Limb (tissue), 2 donors: ENCODE results near the gene COL27A1.

Experiments
- DNase-seq, 2 donors: peaks; one replicate each; pipeline ENCODE4 v3.0.0-alpha.2; 2016; ENCODE audit errors: extremely low spot score in 2 of 2

The COL27A1 gene

GRCh38 chr9:114335745-114336144 is 180.4 kb downstream of the COL27A1 start:
- no peak for DNase-seq

DNA sequence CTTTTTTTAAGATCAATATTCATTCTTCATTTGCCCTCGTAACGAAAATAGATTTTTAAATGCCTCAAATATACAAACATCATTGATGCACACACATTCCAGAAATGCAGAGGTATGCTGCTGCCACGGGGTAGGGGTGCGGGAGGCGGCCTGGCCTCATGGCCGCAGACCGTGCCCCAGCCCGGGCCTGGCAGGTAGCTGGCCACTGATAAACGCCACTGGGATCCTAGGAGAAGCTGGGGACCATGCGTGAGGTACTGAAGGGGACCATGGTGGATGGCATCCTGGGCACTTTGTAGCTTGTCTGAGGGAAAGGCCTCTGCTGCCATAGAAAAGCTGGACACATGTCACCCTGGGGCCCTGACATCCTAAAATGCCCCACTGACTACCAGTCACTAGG is 180.8 kb downstream of the COL27A1 start:
- DNase-seq = no peak

DNA sequence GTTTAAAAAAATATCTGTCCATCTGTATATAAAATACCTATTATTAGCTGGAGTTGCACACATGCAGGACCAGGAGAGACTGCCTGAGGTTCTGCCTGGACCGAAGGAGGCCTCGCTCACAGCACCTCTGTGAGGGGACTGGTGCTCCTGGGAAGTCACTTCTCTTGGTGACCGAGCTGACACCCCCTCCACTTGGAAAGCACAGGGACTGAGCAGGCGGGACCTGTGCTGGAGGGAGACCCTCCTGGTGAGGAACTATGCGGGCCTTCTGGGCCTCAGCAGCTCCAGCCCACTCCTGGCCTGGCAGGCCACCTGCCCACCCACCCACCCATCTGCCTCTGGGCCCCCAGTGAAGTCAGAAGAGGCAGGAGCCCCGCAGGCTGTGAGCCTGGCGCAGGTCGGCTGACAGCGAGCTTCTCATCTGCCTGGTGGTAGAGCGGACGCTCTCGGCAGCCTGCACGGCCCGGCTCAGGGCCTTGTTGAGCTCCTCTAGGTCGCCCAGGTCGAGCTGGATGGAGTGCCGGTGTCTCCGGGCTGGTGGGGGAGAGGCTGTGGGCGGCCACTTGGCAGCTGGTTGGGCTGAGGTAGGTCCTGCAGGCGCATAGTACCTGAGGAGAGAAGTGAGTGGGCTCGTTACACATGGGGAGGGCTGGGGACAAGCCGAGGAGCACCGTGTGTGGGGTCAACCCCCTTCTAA is 181.5 kb downstream of the COL27A1 start:
- no peak for DNase-seq

DNA sequence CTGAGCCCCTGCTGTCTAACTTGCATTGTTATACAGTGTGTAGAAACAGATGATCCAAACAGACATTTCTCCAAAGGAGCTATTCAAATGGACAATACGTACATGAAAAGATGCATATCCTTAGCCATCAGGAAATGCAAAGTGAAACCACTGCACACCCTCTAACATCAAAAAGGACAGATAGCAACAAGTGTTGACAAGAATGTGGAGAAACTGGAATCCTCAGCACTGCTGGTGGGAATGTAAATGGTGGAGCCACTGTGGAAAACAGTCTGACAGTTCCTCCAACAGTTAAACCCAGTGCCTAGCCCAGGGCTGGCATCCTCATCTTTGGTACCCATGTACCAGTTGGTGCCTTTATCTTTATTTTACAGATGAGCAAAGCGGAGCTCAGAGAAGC is 182.8 kb downstream of the COL27A1 start:
- DNase-seq = no peak

GRCh38 chr9:114339130-114339908 is 184.0 kb downstream of the COL27A1 start:
- peak in 1 of 2 donors; percentile 49 for DNase-seq

- no peak for DNase-seq
Observed at GRCh38 chr9:114341152-114341830, 186.0 kb downstream of the COL27A1 start.

GRCh38 chr9:114341991-114342390 is 186.7 kb downstream of the COL27A1 start:
- DNase-seq = no peak

DNA sequence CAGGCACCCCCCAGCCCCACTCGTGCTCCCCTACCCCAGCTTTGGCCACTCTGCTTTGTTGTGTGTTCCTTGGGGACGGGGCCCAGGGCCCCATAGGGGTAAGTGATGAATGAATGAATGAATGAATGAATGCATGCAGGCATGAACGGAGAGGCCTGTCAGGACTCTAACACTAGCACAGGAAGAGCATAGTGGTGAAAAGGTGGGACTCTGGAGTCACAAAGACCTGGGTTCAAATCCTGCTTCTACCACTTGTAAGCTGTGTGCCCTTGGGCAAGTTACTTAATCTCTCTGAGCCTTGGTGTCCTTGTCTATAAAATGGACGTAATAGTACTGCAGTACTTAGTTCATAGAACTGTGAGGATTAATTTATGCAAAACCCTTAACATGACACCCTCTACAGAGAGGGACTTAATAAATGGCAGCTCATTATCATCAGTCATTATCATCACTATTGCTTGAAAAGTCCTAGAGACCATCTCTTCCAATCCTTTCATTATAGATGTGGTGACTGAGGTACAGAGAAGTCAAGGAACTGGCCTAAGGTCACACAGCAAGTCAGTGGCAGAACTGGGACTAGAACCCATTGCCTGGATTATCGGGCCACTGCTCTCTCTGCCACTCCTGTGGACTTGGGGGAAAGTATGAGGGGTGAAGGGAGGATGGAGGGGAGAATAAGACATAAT is 187.6 kb downstream of the COL27A1 start:
- DNase-seq = no peak

GRCh38 chr9:114343471-114344187 is 188.3 kb downstream of the COL27A1 start:
- no peak for DNase-seq

DNA sequence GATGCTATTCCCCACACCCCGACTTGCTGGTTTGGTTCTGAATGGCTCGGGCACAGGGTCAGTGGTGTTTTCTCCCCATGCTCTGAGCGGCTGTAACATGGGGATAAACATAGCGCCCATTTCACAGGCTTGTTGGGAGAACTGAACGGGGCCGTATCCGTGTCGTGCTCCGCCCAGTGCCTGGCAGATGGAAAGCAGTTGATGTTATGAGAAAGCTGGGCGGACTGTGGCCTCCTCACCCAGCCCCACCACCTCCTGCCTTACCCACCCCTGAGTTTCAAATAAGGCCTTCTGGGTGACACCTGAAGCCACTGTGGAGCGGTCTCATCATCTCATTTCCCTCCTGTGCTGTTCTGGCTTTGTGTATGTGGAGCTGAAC is 188.8 kb downstream of the COL27A1 start:
- no peak for DNase-seq

GRCh38 chr9:114344692-114345091 is 189.4 kb downstream of the COL27A1 start:
- no peak for DNase-seq

- no peak for DNase-seq
Observed at GRCh38 chr9:114345493-114346065, 190.2 kb downstream of the COL27A1 start.

GRCh38 chr9:114346146-114346545 is 190.8 kb downstream of the COL27A1 start:
- DNase-seq = no peak

GRCh38 chr9:114347675-114348074 is 192.3 kb downstream of the COL27A1 start:
- no peak for DNase-seq

DNA sequence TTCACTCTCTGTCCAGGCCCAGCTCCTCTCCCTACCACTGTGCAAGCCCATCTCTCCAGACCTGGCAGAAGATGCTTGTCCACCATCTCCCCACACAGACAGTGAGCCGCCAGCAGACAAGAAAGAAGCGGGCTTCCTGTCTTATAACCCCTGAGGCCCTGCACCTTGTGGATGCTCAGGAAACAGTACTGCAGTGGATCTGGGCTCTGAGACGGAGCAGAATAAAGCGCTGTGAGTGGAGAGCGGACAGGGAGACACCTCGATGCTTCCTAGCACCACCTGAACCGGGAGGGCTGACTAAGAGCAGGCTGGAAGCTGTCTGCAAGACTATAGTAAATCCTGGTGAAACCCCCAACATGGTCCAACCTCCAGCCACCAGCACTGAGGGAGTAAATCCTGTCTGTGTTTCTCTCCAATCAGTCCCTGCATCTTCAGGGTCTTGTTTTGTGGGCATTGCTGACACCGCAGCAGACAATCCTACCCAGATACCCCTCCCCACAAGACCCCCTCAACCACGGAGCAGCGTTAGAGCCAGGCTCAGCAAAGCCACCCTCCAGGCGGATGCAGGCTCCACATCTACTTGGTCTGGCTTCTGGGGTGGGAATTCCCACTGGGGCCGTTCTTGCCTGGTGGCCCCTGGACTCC is 193.0 kb downstream of the COL27A1 start:
- DNase-seq = no peak

- DNase-seq = no peak
Observed at GRCh38 chr9:114348906-114349482, 193.7 kb downstream of the COL27A1 start.

DNA sequence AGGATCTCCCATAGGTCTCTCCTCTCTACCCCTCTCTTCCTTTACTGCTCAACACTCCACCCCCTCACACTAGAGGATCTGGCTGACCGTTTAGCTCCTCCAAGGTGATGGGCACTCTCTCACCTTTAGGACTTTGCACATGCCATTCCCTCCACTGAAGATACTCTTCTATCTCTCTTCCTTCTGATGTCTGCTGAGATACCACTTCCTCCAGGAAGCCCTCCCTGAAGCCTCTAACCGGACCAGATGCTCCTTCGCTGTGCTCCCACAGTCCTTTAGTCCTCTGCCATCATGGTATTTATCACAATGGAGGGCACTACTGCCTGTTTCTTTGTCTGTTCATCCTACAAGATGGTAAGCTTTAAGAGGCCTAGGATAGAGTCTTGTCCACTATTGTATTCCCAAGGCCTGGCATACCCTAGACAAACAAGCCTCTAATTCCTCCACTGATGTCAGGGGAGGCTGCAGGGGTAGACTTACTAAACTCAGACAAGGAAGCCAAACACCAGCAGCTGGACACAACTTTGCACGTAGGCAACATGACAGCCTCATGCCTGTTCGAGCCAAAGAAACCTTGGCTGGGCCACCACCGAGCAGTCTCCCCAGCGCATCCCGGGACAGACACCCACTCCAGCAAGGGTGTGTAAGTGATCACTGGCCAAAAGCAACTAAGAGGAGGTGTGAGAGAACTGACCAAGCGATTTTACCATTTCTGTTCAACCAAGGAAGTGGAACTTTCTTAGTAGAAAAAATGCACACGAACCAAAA is 194.6 kb downstream of the COL27A1 start:
- DNase-seq = no peak

- no peak for DNase-seq
Observed at GRCh38 chr9:114350636-114351401, 195.5 kb downstream of the COL27A1 start.
